GM21526 (cell line): Measurements from ENCODE around the gene FFAR3.
"Not testable (repeated sequence)": the region's sequence is repeated elsewhere in the genome, so short reads cannot be mapped to it uniquely, and the experiment has no call there.

Experiments used
- ATAC-seq: cut with Tn5 transposase; IDR thresholded peaks from one replicate; pipeline ENCODE4 v1.9.1; 2021; ENCODE audit warnings: moderate library complexity; ENCODE audit not compliant: unreplicated experiment, low FRiP score

FFAR3 gene

GRCh38 chr19:35373492-35373891 is 15.2 kb downstream of the FFAR3 start:
- ATAC-seq: no peak

- ATAC-seq: not testable (repeated sequence)
These were observed 15.8 kb downstream of the FFAR3 start for GRCh38 chr19:35374031-35374430.

GRCh38 chr19:35375505-35376307 is 17.4 kb downstream of the FFAR3 start:
- ATAC-seq: no peak

DNA sequence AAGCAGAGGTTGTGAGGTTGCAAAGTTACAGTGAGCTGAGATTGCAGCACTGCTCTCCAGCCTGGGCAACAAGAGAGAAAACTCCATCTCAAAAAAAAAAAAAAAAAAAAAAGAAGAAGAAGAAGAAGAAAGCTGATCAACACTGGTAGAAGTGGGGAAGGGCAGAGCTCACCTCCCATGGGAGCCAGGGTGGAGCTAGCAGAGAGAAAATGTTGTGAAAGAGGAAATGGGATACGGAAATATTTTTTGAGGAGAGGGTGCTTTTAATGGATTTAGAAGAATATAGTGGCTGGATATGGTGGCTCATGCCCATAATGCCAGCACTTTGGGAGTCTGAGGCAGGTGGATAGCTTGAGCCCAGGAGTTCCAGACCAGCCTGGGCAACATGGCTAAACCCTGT is 19.4 kb downstream of the FFAR3 start:
- no peak for ATAC-seq

DNA sequence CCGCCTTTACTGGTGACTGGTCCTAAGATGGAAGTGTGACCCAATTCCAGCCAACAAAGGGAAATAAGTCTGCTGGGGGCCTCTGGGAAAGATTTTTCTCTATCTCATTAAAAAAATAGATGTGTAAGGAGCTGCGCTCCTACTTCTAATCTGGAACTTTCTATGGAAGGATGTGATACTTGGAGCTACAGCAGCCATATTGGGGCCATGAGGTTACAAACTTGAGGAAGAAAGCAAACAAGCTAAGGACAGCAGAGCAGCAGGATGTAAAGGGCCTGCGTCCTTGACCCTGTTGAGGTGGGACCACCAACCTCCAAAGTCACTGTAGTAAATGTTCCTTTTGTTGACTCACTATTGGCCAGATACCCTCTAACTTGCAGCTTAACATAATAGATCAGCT is 20.1 kb downstream of the FFAR3 start:
- ATAC-seq: no peak

DNA sequence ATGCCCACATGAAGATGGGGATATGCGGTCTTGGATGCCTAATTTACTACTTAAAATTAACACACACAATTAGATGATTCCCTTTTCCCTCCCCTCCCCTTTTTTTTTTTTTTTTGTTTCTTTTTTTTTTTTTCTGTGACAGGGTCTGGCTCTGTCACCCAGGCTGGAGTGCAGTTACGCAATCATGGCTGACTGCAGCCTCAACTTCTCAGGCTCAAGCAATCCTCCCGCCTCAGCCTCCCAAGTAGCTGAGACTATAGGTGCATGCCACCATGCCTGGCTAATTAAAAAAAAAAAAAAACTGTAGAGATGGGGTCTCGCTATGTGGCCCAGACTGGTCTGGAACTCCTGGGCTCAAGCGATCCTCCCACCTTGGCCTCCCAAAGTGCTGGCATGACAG is 21.3 kb downstream of the FFAR3 start:
- ATAC-seq: not testable (repeated sequence)

DNA sequence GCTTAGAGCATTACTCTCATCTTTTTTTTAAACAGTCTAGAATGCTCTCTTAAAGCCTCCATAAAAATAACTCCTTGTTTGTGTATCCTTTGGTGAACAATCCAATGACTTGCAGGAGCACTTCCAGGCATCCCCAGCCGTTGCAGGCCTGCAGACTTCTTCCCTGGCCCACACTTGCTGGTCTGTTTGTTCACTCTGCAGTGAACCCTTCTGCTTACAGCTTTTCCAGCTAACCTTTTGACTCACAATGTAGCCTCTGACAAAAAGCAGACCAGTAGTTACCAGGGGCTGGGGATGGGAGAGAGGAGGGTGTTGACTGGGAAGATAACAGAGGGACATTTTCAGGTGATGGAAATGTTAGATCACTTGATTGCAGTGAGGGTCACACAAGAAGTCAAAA is 21.7 kb downstream of the FFAR3 start:
- ATAC-seq: no peak

DNA sequence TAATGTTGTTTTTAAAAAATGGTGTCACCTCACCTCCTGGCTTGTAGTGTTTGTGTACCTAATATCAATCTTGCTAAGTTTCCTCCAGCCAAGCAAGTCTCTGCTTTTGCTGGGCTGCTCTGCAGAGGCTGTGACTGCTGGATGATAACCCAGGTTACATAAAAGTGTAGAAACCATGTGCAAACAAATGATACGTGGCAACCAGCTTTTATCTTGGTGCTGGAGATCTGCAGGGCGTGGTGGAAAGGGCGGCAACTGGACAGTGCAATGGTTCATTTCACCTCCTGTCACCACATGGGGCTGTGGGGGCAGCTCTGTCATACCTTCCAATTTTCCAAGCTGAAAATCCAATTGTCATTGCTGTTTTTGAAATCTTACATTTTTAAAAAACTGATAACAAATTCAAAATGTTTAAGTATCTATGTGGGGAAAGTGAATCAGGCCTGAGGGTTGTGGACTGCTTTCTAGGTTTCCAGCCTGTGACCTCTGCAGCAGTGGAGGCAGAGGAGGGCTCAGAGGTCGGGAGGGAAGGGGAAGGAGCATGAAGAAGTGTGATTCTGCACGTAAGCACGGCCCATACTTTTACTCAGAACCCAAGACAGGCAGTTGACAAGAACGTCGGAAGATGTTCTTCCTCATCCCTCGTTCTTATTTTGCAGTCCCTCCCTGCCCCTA is 22.3 kb downstream of the FFAR3 start:
- no peak for ATAC-seq

DNA sequence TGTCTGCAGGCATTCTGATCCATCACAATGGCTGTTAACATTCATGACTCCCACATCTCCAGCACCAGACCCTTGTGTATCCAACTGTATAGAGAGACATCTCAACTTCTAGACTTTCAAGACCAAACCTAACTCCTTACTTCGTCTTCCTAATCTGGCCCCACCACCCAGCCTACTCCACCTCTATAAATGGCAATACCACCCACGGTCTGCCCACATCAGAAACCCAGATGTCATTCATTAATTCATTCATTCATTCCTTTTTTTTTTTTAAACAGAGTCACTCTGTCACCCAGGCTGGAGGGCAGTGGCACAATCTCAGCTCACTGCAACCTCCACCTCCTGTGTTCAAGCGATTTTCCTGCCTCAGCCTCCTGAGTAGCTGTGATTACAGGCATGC is 23.1 kb downstream of the FFAR3 start:
- ATAC-seq: no peak

GRCh38 chr19:35381926-35382325 is 23.7 kb downstream of the FFAR3 start:
- ATAC-seq: no peak

DNA sequence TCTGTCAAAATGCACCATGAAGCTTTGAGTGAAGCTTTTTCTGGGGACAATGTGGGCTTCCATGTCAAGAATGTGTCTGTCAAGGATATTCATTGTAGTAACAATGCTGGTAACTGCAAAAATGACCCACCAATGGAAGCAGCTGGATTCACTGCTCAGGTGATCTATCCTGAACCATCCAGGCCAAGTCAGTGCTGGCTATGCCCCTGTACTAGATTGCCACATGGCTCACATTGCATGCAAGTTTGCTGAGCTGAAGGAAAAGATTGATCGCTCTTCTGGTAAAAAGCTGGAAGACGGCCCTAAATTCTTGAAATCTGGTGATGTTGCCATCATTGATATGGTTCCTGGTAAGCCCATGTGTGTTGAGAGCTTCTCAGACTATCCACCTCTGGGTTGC is 25.3 kb downstream of the FFAR3 start:
- ATAC-seq: no peak

DNA sequence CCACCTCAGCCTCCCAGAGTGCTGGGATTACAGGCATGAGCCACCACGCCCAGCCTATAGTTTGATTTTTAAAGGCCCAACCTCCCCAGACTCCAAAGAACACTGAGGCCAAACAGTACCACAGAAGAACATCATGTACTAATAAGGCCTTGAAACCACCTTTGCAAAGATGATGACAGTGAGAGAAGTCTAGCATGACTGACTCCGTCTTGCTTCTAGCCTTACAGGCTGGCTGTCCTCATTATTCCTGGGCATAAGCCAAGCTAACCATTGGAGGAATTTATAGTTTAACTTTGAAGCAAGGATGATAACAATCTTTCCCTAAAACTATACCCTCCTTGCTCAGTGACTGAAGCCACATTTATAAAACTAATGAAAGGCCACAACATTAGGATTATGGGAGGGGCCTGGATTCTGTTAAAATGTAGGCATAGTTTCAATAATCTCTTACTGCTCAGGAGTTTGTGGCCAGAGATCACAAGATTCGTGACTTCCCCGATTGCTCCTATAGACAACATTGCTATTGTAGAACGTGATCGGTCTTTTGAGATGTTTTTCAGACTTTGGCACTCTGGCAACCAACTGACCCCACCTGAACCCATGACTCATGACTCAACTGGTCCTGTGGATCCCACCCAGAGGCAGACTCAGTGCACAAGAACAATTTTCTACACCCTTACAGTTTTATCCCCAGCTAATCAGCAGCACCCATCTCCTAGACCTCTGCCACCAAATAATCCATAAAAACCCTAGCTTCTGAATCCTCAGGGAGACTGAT is 30.2 kb downstream of the FFAR3 start:
- no peak for ATAC-seq

DNA sequence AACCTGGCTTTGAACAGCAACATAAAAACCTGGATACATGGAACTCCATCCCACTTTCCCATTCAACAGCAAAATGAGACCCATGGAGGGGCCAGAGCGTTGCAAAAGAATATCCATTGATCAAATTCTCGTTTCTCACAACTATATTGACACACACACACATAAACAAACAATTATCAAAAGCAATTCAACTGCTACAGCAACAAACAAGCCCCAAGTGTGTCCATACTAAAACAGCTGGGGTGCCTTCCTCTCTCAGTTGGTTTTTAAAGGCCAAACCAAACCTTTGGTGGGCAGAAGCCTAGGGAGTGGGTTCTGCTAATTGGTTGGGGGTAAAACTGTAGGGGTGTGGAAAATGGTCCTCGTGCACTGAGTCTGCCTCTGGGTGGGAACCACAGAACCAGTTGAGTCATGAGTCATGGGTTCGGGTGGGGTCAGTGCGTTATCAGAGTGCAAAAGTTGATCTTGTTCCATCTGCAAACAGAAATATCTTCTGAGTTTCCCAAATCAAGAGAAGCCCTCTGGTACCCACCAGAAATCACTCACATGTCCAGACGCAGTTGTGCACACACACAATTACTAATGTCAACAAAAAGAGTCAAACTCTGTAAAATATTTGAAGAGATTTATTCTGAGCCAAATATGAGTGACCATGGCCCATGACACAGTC is 31.1 kb downstream of the FFAR3 start:
- ATAC-seq: no peak

- ATAC-seq: no peak
These were observed 34.8 kb downstream of the FFAR3 start for GRCh38 chr19:35392742-35393715.

DNA sequence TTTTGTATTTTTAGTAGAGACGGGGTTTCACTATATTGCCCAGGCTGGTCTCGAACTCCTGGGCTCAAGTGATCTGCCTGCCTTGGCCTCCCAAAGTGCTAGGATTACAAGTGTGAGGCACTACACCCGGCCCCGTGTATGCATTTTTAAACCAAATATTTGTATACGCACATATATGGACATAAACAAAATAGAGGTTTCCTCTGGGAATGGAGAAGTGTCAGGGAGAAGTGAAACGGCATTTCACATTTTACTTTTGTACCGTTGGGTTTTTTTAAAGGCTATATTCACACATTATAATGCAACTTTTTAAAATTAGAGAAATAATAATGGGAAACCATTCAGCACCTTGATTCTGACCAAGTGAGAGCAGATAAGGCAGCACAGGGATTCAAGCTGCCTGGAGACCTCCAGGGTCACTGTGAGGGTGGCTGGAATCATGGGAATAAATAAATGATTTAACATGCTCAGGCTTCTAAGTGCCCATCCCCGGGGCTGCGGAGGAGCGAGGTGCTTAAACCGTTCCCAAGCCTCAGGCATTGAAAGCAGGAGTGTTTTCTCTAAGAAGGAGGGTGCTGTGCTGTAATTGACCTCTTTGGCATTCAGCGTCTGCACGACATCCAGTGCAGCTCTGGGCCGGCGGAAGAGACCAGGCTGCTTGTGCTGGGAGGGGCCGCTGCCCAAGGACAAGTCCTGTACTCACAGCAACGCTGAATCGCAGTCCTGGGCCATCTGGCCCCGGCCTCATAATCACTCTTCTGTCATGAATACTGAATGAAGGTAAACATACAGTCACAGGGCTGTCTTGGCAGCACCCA is 37.3 kb downstream of the FFAR3 start:
- ATAC-seq: no peak

DNA sequence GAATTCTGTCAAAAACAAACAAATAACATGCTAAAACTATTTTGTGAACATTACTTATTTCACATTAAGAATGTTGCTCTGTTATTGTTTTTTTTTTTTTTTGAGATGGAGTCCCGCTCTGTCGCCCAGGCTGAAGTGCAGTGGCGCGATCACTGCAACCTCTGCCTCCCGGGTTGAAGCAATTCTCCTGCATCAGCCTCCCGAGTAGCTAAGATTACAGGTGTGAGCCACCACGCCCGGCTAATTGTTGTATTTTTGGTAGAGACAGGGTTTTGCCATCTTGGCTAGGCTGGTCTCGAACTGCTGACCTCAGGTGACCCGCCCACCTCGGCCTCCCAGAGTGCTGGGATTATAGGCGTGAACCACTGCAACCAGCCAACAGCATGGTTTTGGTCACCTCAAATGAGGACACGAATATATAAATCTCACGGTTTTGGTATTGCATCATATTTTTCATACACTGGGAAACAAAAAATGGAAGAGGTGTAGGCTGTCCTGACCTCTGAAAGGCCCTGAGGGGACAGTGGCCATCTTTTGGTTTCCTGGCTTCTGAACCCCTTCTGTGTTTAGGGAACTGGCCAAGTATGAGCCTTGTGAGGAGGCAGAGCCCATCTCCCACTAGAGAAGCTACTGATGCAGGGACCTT is 38.1 kb downstream of the FFAR3 start:
- no peak for ATAC-seq

DNA sequence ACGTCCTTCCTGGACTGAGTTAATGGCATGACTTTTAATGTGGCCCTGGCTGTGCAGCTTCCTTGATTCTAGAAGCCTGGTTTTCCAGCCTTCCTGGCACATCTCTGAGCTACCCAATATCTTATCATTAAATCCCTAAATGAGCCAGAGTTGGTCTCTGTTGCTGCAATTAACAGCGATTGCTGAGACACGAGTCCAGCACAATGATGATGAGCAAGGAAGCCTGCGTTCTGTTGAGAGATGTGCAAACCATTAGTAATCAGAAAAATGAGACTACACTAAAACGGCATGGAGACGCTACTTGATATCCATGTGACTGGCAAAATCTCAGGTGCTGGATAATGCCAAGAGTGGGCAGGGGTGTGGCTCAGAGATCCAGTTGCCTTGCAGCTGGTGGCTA is 38.8 kb downstream of the FFAR3 start:
- no peak for ATAC-seq

- ATAC-seq: no peak
These were observed 40.3 kb downstream of the FFAR3 start for GRCh38 chr19:35398570-35398969.
